AG09319 (cell line): Measurements from ENCODE around the gene DRC3.

ENCODE experiments used
- DNase-seq: peaks from one replicate; pipeline ENCODE4 v3.0.0-alpha.2; 2010; ENCODE audit warnings: low read depth; ENCODE audit errors: extremely low read depth
- TF ChIP-seq, protein P1 (sequence below): IDR thresholded peaks from 2 replicates; pipeline ENCODE4 v1.5.1; 2011; ENCODE audit warnings: low read depth, mild to moderate bottlenecking, inconsistent platforms, low read length, moderate library complexity

The DRC3 gene

DNA sequence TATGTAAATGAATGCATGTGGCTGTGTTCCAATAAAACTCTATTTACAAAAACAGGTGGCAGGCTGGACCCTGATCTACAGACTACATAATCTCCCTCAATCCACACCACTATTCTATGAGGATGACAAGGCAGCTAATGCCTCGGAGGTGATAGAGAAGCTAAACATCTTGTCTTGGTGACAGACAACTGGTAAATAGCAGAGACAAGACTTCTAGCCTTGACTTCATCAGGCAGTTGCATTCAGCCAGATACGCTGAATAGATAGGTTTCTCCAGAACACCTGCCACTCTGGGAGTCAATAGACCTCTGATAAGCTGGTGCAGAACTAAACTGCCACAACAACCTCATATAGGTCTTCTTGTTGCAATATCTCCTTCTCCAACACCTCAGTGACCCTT lies 63.0 kb downstream of the DRC3 start:
- DNase-seq: no peak
- TF ChIP-seq, protein P1, sequence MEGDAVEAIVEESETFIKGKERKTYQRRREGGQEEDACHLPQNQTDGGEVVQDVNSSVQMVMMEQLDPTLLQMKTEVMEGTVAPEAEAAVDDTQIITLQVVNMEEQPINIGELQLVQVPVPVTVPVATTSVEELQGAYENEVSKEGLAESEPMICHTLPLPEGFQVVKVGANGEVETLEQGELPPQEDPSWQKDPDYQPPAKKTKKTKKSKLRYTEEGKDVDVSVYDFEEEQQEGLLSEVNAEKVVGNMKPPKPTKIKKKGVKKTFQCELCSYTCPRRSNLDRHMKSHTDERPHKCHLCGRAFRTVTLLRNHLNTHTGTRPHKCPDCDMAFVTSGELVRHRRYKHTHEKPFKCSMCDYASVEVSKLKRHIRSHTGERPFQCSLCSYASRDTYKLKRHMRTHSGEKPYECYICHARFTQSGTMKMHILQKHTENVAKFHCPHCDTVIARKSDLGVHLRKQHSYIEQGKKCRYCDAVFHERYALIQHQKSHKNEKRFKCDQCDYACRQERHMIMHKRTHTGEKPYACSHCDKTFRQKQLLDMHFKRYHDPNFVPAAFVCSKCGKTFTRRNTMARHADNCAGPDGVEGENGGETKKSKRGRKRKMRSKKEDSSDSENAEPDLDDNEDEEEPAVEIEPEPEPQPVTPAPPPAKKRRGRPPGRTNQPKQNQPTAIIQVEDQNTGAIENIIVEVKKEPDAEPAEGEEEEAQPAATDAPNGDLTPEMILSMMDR: no peak

DNA sequence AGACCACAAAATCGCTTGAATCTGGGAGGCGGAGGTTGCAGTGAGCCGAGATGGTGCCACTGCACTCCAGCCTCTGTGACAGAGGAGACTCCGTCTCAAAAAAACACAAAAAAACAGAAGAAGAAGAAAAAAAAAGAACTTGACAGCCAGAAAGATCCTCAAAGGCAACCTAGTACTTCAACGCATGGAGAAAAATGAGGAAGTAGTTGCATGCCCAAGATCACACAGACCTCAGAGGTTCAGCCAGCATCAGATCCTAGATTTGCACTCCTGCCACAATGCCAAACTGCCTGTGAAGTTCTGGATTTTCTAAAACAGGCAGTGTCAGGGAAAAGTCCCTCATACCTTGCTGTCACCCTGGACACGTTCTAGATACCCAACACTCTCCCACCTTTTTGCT lies 64.8 kb downstream of the DRC3 start:
- TF ChIP-seq, protein P1: no peak
- no peak for DNase-seq

DNA sequence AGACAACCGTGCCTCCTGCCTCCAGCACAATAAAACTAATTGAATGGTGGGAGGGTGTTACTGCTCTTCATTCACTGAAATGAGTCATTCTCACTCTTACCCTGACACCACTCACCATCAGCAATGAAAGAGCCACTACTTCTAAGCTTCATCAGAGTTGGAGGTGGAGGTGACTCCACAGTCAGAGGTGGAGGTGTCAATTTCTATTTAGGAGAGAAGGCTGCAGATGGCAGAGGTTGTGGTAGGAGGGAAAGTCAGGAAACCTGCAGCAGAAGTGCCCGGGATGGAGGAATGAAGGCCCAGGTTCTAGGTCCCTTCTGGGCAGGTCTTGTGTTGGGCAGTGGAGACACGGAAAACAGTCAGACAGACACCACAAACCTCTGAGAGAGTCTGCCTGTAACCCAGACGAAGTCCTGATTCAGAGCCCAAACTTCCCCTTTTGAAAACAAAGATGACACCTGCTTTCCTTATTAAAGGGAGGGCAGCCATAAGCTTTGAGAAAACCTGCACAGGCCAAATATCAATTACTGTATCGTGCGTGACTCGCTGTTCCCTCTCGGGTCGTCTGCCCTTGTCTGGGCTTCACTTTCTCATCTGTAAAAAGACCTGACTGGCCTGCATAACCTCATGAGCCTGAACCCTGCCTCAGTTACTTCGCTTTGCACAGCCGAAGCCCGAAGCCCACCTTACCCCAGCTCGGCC lies 65.6 kb downstream of the DRC3 start:
- DNase-seq: no peak

DNA sequence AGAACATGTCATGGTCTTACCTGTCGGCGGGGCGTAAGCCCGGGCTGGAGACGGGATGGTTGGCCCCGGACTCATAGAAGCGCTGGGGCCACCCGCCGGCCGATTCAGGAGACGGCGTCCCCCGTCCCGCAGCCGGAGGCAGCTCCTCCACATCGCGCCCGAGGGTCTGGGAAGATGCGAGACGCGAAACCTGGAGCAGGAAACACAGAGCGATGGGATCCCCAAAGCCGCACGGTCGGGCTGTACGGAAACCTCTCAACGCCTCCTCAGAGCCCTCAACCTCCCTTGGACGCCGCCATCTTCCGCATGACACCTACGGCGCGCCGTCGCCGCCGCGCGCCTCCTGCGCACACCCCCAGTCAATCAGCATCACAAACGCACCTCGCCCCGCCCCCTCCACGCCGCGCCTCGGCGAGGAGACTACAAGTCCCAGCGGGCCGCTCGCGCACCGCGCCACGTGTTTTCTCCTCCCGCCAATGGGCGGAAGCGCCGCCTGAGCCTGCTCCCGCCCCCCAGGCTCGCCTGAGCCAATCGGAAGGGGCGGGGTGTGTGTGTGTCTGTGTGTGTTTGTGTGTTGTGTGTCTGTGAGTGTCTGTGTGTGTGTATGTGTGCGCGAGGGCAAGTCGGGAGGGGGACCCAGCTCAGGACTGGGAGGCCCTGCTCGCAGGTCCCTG lies 66.3 kb downstream of the DRC3 start, which contains the start of the genes ATPAF2 and GID4:
TSS of gene ATPAF2 (minus strand) at position 308 of the 674 bp plus-strand sequence. CDS start at position 153, 155 bp downstream.
TSS of gene GID4 (plus strand) at position 548 of the 674 bp plus-strand sequence. CDS start at position 605, 57 bp downstream.
- TF ChIP-seq, protein P1: peak; percentile 6; the same call in 1 of the 2 replicates
- peak; percentile 97 for DNase-seq

More for the DNA sequence above, 65.6 kb downstream of the DRC3 start:
- TF ChIP-seq, protein P1: no peak

DNA sequence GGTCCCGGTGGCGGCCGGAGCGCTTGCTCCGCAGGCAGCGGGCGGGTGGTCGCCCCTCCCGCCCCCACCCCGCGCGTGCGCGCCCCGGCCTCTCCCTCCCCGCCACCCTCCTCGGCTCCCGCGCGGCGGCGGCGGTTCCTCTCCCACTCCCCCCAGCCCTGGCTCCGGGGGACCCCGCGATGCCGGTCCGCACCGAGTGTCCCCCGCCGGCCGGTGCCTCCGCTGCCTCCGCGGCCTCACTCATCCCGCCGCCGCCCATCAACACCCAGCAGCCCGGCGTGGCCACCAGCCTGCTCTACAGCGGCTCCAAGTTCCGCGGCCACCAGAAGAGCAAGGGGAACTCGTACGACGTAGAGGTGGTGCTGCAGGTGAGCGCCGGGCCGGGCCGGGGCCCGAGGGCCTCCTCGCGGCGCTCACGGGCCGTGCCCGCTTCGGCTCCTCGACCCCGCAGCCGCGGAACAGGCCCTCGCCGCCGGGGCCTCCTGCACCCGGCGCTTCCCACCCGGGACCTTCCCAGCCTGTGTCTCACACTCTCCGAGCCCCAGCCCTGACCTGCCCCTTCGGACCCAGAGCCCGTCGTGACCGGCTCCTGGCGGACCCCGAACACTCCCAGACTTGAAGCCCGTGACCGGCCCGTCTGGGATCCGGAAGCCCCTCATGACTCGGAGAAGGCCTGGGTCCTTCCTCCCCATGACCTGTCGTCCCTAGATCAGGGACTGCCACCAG lies 67.0 kb downstream of the DRC3 start:
- no peak for DNase-seq
- TF ChIP-seq, protein P1: no peak

DNA sequence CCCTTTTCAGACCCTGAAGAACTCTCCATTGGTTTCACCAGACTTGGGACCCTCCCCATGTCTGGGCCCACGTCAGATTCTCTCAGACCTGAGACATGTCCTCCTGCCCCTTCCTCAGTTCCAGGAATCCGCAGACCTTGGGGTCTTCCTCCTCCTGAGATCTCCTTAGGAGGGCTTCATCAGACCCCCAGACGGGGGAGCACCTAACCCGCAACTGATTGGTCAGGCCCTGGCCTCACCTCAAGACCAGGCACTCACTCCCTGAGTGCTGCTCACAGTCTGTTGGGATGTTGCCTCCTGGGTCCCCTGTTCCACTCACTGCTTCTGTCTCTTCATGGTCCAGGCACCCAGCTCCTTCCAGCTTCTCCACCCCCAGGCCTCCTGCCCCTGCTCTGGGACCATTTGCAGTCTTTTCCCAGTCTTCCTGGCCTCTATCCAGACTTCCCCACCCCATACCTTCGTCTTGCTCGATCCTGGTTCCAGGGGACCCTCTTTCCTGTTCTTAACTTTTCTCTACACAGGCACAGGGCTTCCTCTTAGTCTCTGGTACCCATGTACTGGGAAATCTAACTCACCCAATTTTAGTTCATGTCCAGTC lies 67.7 kb downstream of the DRC3 start:
- TF ChIP-seq, protein P1: no peak
- no peak for DNase-seq
